GM12878 (cell line): ENCODE measurements around the gene FAM110A. TPM values are rescaled to one million over a fixed set of nuclear protein-coding genes. Genes with fewer than 3 reads are reported as not detected.
A peak's percentile ranks its signal among the peaks of the same experiment; 100 is the strongest.
"Not testable (repeated sequence)": the region's sequence is repeated elsewhere in the genome, so short reads cannot be mapped to it uniquely, and the experiment has no call there.

Experiments used
- ATAC-seq: fragments of 200-7000 bp; cut with Tn5 transposase; 3 replicates; pipeline ENCODE4 v1.9.1; 2020; ENCODE audit warnings: mild to moderate bottlenecking, moderate library complexity
- BruUV-seq: library from RNA; stranded (reverse); fragments of 400-500 nt; replicated peaks from 2 replicates; lab custom pipeline; 2021; lab: Mats Ljungman, UMichigan
- CTCF ChIA-PET: fragments of 300-600 bp; sonication (Branson Sonifier 250); formaldehyde crosslinking; extraction: SDS; loops from one replicate; lab custom pipeline; 2021; ENCODE audit warnings: inconsistent platforms; lab: Yijun Ruan, JAX
- POLR2A ChIA-PET: fragments of 350-600 bp; formaldehyde crosslinking; extraction: SDS; loops from one replicate; lab custom pipeline; 2021; ENCODE audit warnings: inconsistent platforms; lab: Charles Lee
- RAD21 ChIA-PET: fragments of 300-600 bp; sonication (Branson Sonifier 250); formaldehyde crosslinking; loops from one replicate; lab custom pipeline; 2023; ENCODE audit warnings: antibody characterized with exemption; ENCODE audit not compliant: unreplicated experiment; lab: Charles Lee
- SMC1A ChIA-PET: fragments of 300-600 bp; sonication (Branson Sonifier 250); formaldehyde crosslinking; loops from one replicate; lab custom pipeline; 2023; ENCODE audit not compliant: unreplicated experiment, uncharacterized antibody; lab: Charles Lee
- DNase-seq: peaks from one replicate; pipeline ENCODE4 v3.0.0-alpha.2; 2011; ENCODE audit warnings: low read depth, low spot score
- FAIRE-seq: peaks from 3 replicates; lab custom pipeline; 2011; peaks lifted over from hg19 to GRCh38; lab: Jason Lieb, UNC
- H2AFZ ChIP-seq: 2 replicates; pipeline ENCODE4 v1.6.0; 2011; ENCODE audit warnings: low read depth, low read length, control low read depth; ENCODE audit not compliant: control insufficient read depth
- H3K27ac ChIP-seq: 2 replicates; pipeline ENCODE4 v1.5.1; 2011; ENCODE audit warnings: control low read depth; ENCODE audit not compliant: control insufficient read depth, insufficient read depth
- H3K27me3 ChIP-seq, 2 experiments: replicated peaks in 1 of 2; 2 replicates each; pipeline versions ENCODE4 v1.6.0 to v1.6.1; 2011; ENCODE audit warnings: low read length in 1 of 2; ENCODE audit not compliant: control insufficient read depth in 2 of 2, insufficient read depth in 2 of 2
- H3K36me3 ChIP-seq, 2 experiments: 2 replicates each; pipeline ENCODE4 v1.5.1; 2011; ENCODE audit warnings: low read length in 1 of 2; ENCODE audit not compliant: control insufficient read depth in 2 of 2, insufficient read depth in 2 of 2
- H3K4me1 ChIP-seq: 2 replicates; pipeline ENCODE4 v1.6.1; 2011; ENCODE audit warnings: mild to moderate bottlenecking, low read length, moderate library complexity, mixed read lengths; ENCODE audit not compliant: control insufficient read depth, insufficient read depth
- H3K4me2 ChIP-seq: 2 replicates; pipeline ENCODE4 v1.6.0; 2011; ENCODE audit warnings: control low read depth; ENCODE audit not compliant: control insufficient read depth, insufficient read depth
- H3K4me3 ChIP-seq: fragments of 200-600 bp; sonication (generic); 2 replicates; pipeline ENCODE4 v1.5.1; 2016
- H3K79me2 ChIP-seq: 2 replicates; pipeline ENCODE4 v1.6.0; 2011; ENCODE audit warnings: low read length; ENCODE audit not compliant: control insufficient read depth, insufficient read depth
- H3K9ac ChIP-seq: 2 replicates; pipeline ENCODE4 v1.8.0; 2011; ENCODE audit warnings: low read length, control low read depth, mixed read lengths; ENCODE audit not compliant: control insufficient read depth, insufficient read depth
- H3K9me3 ChIP-seq: replicated peaks from 3 replicates; pipeline ENCODE4 v1.5.1; 2011; ENCODE audit warnings: mild to moderate bottlenecking, low read length; ENCODE audit not compliant: control insufficient read depth, insufficient read depth
- H4K20me1 ChIP-seq: 2 replicates; pipeline ENCODE4 v1.6.0; 2011; ENCODE audit not compliant: control insufficient read depth, insufficient read depth
- BCL11A ChIP-seq: IDR thresholded peaks from 2 replicates; pipeline ENCODE4 v1.6.1; 2011; ENCODE audit warnings: low read depth, low read length
- EED ChIP-seq: sonication (generic); IDR thresholded peaks from 2 replicates; pipeline ENCODE4 v1.6.1; 2016; ENCODE audit warnings: antibody characterized with exemption, low read depth
- EGR1 ChIP-seq, 2 experiments: IDR thresholded peaks; 1 replicate in 1 of 2; 2 replicates in 1 of 2; pipeline ENCODE4 v1.6.1; 2011 to 2012; ENCODE audit warnings: low read depth in 2 of 2, low read length in 2 of 2, borderline replicate concordance in 1 of 2, mild to moderate bottlenecking in 1 of 2, moderate library complexity in 1 of 2
- GATAD2B ChIP-seq: fragments of 450-650 bp; conservative IDR thresholded peaks from 2 replicates; pipeline ENCODE4 v1.6.1; 2017; ENCODE audit warnings: low read depth, mild to moderate bottlenecking, moderate library complexity
- IKZF1 ChIP-seq: fragments of 450-650 bp; conservative IDR thresholded peaks from 2 replicates; pipeline ENCODE4 v1.6.1; 2017; ENCODE audit warnings: antibody characterized with exemption, mild to moderate bottlenecking
- IKZF2 ChIP-seq, 2 experiments: fragments of 450-650 bp; IDR thresholded peaks; 2 replicates each; pipeline ENCODE4 v1.6.1; 2017; ENCODE audit warnings: mild to moderate bottlenecking in 2 of 2, moderate library complexity in 2 of 2
- JUND ChIP-seq: IDR thresholded peaks from 2 replicates; pipeline ENCODE4 v1.6.1; 2012; ENCODE audit warnings: low read depth, mild to moderate bottlenecking, low read length, improper control_type of control experiment, moderate library complexity
- MEF2B ChIP-seq: fragments of 450-650 bp; IDR thresholded peaks from 2 replicates; pipeline ENCODE4 v1.6.1; 2018; ENCODE audit warnings: mild to moderate bottlenecking, moderate library complexity; ENCODE audit not compliant: partially characterized antibody, poor library complexity, severe bottlenecking
- MTA2 ChIP-seq: fragments of 450-650 bp; IDR thresholded peaks from 2 replicates; pipeline ENCODE4 v1.6.1; 2016; ENCODE audit warnings: low read depth, mild to moderate bottlenecking, moderate library complexity
- MTA3 ChIP-seq: IDR thresholded peaks from 2 replicates; pipeline ENCODE4 v1.6.1; 2012; ENCODE audit warnings: low read length, inconsistent platforms, borderline replicate concordance
- NFYA ChIP-seq: IDR thresholded peaks from 2 replicates; pipeline ENCODE4 v1.6.1; 2011; ENCODE audit warnings: low read depth, mild to moderate bottlenecking, low read length, improper control_type of control experiment, borderline replicate concordance
- NR2F1 ChIP-seq: fragments of 450-650 bp; conservative IDR thresholded peaks from 2 replicates; pipeline ENCODE4 v1.6.1; 2017; ENCODE audit warnings: mild to moderate bottlenecking
- PAX5 ChIP-seq: IDR thresholded peaks from 2 replicates; pipeline ENCODE4 v1.6.1; 2011; ENCODE audit warnings: low read depth, low read length, borderline replicate concordance
- RELA ChIP-seq: fragments of 450-650 bp; IDR thresholded peaks from 2 replicates; pipeline ENCODE4 v1.8.0; 2014; ENCODE audit warnings: borderline replicate concordance; ENCODE audit not compliant: partially characterized antibody
- RUNX3 ChIP-seq: IDR thresholded peaks from 2 replicates; pipeline ENCODE4 v1.6.1; 2012; ENCODE audit warnings: low read length, inconsistent platforms
- SMARCA5 ChIP-seq: fragments of 450-650 bp; IDR thresholded peaks from 2 replicates; pipeline ENCODE4 v1.6.1; 2017; ENCODE audit warnings: mild to moderate bottlenecking
- YBX1 ChIP-seq: fragments of 450-650 bp; IDR thresholded peaks from 2 replicates; pipeline ENCODE4 v1.6.1; 2016; ENCODE audit warnings: antibody characterized with exemption
- ZBED1 ChIP-seq: IDR thresholded peaks from 2 replicates; pipeline ENCODE4 v1.6.1; 2016; ENCODE audit warnings: borderline replicate concordance
- ZNF24 ChIP-seq: fragments of 450-650 bp; IDR thresholded peaks from 2 replicates; pipeline ENCODE4 v1.6.1; 2017; ENCODE audit warnings: antibody characterized with exemption, mild to moderate bottlenecking
- WGBS: methylation state at CpG from one replicate; pipeline ENCODE4 v1.1.6; 2016; ENCODE audit warnings: low lambda C conversion rate; ENCODE audit not compliant: insufficient replicate concordance, insufficient coverage; ENCODE audit errors: missing lambda C conversion rate; 5-methylcytosine and 5-hydroxymethylcytosine counted together
- in situ Hi-C: fragments of 300-500 bp; cut with MboI; formaldehyde crosslinking; loops from 9 replicates; pipeline ENCODE4 v1.14.3; 2018; ENCODE audit warnings: mixed read lengths
- intact Hi-C: fragments of 100-400 bp; cut with micrococcal nuclease; formaldehyde crosslinking; loops from one replicate; pipeline ENCODE4 v1.14.2; 2022; ENCODE audit not compliant: unreplicated experiment
- polyA plus RNA-seq, 11 experiments: library from polyadenylated mRNA; depleted of rRNA in 4 of 11; unstranded in 6 of 11; stranded (reverse) in 5 of 11; fragments of >200 nt; fragmentation: Nextera tagmentation in 4 of 11; fragmentation: Illumina TruSeq in 1 of 11; extraction: Ambion mirVana in 4 of 11; extraction: Trizol in 1 of 11; gene quantifications; 1 replicate in 1 of 11; 2 replicates in 10 of 11; pipeline versions ENCODE4 v1.2.1 to v1.2.3, GENCODE V29; 2011 to 2016; ENCODE audit warnings: inconsistent platforms in 2 of 11, missing spikeins in 2 of 11, low read depth in 1 of 11
- total RNA-seq, 4 experiments: library from RNA; depleted of rRNA in 3 of 4; stranded (reverse); fragments of >200 nt in 3 of 4; fragmentation: Illumina TruSeq in 1 of 4; extraction: Trizol in 1 of 4; gene quantifications; 2 replicates each; pipeline versions ENCODE4 v1.2.1 to v1.2.3, GENCODE V29; 2013 to 2021

FAM110A gene
- total and polyA plus RNA-seq, 10 of the 15 experiments (the other 5 are each of a cell fraction or from before 2014, with no cell fraction given), result 1.1 to 14.8 (median 7.4) TPM

- Histone ChIP-seq H3K79me2 (no peaks in the 10 kb centered on the region), H3K9ac (no peak overlapping the region), H3K4me3 (no peak overlapping the region), H3K36me3 (no peaks in the 10 kb centered on the region), H3K4me2 (no peak overlapping the region; the same call in 1 of the 2 replicates), H4K20me1 (no peaks in the 10 kb centered on the region), H3K9me3 (no peaks in the 10 kb centered on the region; the same call in 2 of the 3 replicates), H2AFZ (no peak overlapping the region), H3K27ac (no peak overlapping the region), H3K4me1 (peaks cover 4% of the 10 kb centered on the region), H3K27me3 (no peaks in the 10 kb centered on the region; a peak in 1 of 4 replicates)
- 0% methylated on average over 4 of the region's 4 CpGs for WGBS
- TF ChIP-seq JUND (no peak), SMARCA5 (no peak), NFYA (no peak), BCL11A (peak; percentile 51; the same call in 1 of the 2 replicates), YBX1 (no peak), MEF2B (no peak), GATAD2B (0 out of 2 replicates have a peak, but pooled peaks have one; percentile 28), ZNF24 (no peak), PAX5 (0 out of 2 replicates have a peak, but pooled peaks have one; percentile 40), IKZF1 (peak; percentile 76), ZBED1 (no peak), RUNX3 (peak; percentile 75), EGR1 (IDR thresholded peaks at IDR 0.05; ENCODE audit: borderline replicate concordance in 1 of 2, low read depth in 2 of 2, low read length in 2 of 2) (no peak), IKZF2 (IDR thresholded peaks at IDR 0.05) (peak; percentile 65 to 70), MTA3 (no peak), RELA (no peak), EED (no peak), NR2F1 (0 out of 2 replicates have a peak, but pooled peaks have one; percentile 23), MTA2 (peak; percentile 89)
- ChIA-PET RAD21 (no interaction called here), CTCF (interaction anchor here (1.5 to 1.6 kb wide), 2 partner anchors 15 to 64 kb away, joined by 3 to 4 read pairs; no protein-coding TSS in a partner anchor), SMC1A (no interaction called here), POLR2A (interaction anchor here (0.7 kb wide), 1 partner anchor 61 kb away, joined by 3 read pairs; no protein-coding TSS in a partner anchor)
- peak; percentile 37 for DNase-seq
- peak; percentile 56 for FAIRE-seq
- in situ Hi-C loops (no loop called here), intact Hi-C loops (no loop called here)
- ATAC-seq, result peak; percentile 94
- no TSS peak for BruUV-seq
These were observed 58.2 kb downstream of the FAM110A start for GRCh38 chr20:891706-892080.

GRCh38 chr20:892371-892770, 58.9 kb downstream of the FAM110A start:
- H3K9me3 ChIP-seq, BruUV-seq, H4K20me1 ChIP-seq, DNase-seq, H3K9ac ChIP-seq, in situ Hi-C loops, H3K27me3 ChIP-seq, H3K36me3 ChIP-seq, RAD21 ChIA-PET, SMC1A ChIA-PET, CTCF ChIA-PET, H3K79me2 ChIP-seq, H3K27ac ChIP-seq, H3K4me1 ChIP-seq, H3K4me3 ChIP-seq, intact Hi-C loops, H3K4me2 ChIP-seq, FAIRE-seq, H2AFZ ChIP-seq: not testable (repeated sequence)
- ATAC-seq, result peak; percentile 66
- POLR2A ChIA-PET, result interaction anchor here (0.7 kb wide), 1 partner anchor 60 kb away, joined by 3 read pairs; no protein-coding TSS in a partner anchor
- 1% methylated on average over 5 of the region's 5 CpGs for WGBS
